ENCODE measurements around the gene VPS26C.
A peak's percentile ranks its signal among the peaks of the same experiment; 100 is the strongest.
"Not testable (repeated sequence)": the region's sequence is repeated elsewhere in the genome, so short reads cannot be mapped to it uniquely, and the experiment has no call there.

The VPS26C gene

GRCh38 chr21:37267269-37268185 is at the start of gene VPS26C:
Gene VPS26C (minus strand): TSS chr21:37267334. CDS start chr21:37267294, 40 bp downstream.
- peak; percentile 90 for DNase-seq (ENCODE audit: low spot score)

GRCh38 chr21:37316072-37316471 is 48.9 kb upstream of the VPS26C start:
- not testable (repeated sequence) for DNase-seq (ENCODE audit: low spot score)

- no peak for DNase-seq (ENCODE audit: low spot score)
Observed at GRCh38 chr21:37300114-37300751, 33.1 kb upstream of the VPS26C start.

GRCh38 chr21:37297364-37297763 is 30.2 kb upstream of the VPS26C start:
- no peak for DNase-seq (ENCODE audit: low spot score)

GRCh38 chr21:37294679-37295078 is 27.5 kb upstream of the VPS26C start:
- no peak for DNase-seq (ENCODE audit: low spot score)

GRCh38 chr21:37292941-37293340 is 25.8 kb upstream of the VPS26C start:
- DNase-seq (ENCODE audit: low spot score), result no peak

- DNase-seq (ENCODE audit: low spot score), result no peak
Observed at GRCh38 chr21:37292041-37292440, 24.9 kb upstream of the VPS26C start.

- not testable (repeated sequence) for DNase-seq (ENCODE audit: low spot score)
Observed at GRCh38 chr21:37283191-37283710, 16.1 kb upstream of the VPS26C start.

GRCh38 chr21:37282602-37283001 is 15.5 kb upstream of the VPS26C start:
- DNase-seq (ENCODE audit: low spot score), result not testable (repeated sequence)

- no peak for DNase-seq (ENCODE audit: low spot score)
Observed at GRCh38 chr21:37281993-37282392, 14.9 kb upstream of the VPS26C start.

GRCh38 chr21:37281579-37281978 is 14.4 kb upstream of the VPS26C start:
- no peak for DNase-seq (ENCODE audit: low spot score)

- not testable (repeated sequence) for DNase-seq (ENCODE audit: low spot score)
Observed at GRCh38 chr21:37279271-37279670, 12.1 kb upstream of the VPS26C start.

GRCh38 chr21:37278199-37278598 is 11.1 kb upstream of the VPS26C start:
- no peak for DNase-seq (ENCODE audit: low spot score)

- DNase-seq (ENCODE audit: low spot score), result no peak
Observed at GRCh38 chr21:37276377-37276776, 9.2 kb upstream of the VPS26C start.

GRCh38 chr21:37273911-37274690 is 7.0 kb upstream of the VPS26C start:
- DNase-seq (ENCODE audit: low spot score), result no peak

GRCh38 chr21:37273440-37273839 is 6.3 kb upstream of the VPS26C start:
- DNase-seq (ENCODE audit: low spot score), result peak; percentile 43

GRCh38 chr21:37272897-37273296 is 5.8 kb upstream of the VPS26C start:
- no peak for DNase-seq (ENCODE audit: low spot score)

- no peak for DNase-seq (ENCODE audit: low spot score)
Observed at GRCh38 chr21:37270576-37271365, 3.6 kb upstream of the VPS26C start.

GRCh38 chr21:37269481-37269880 is 2.3 kb upstream of the VPS26C start:
- no peak for DNase-seq (ENCODE audit: low spot score)

GRCh38 chr21:37268186-37268503 is 1.0 kb upstream of the VPS26C start:
- DNase-seq (ENCODE audit: low spot score), result no peak

- DNase-seq (ENCODE audit: low spot score), result peak; percentile 52
Observed at GRCh38 chr21:37266515-37267221, 466 bp downstream of the VPS26C start.
